HepG2 (cell line): ENCODE results near the gene RAD52. TPM values are rescaled to one million over a fixed set of nuclear protein-coding genes. Genes with fewer than 3 reads are reported as not detected.

Source experiments
- FOXP1 ChIP-seq, 2 experiments: fragments of 450-650 bp in 1 of 2; IDR thresholded peaks; 2 replicates each; pipeline ENCODE4 v1.6.1; 2017 to 2018; ENCODE audit warnings: antibody characterized with exemption in 1 of 2
- IRX3 ChIP-seq: sonication (generic); formaldehyde crosslinking; IDR thresholded peaks from 2 replicates; pipeline ENCODE4 v1.8.1; 2023; ENCODE audit warnings: mild to moderate bottlenecking, low read depth, missing genetic modification reagents, borderline replicate concordance
- KDM2A ChIP-seq: sonication (generic); formaldehyde crosslinking; IDR thresholded peaks from 2 replicates; pipeline ENCODE4 v1.4.0; 2020; ENCODE audit warnings: low read depth, missing genetic modification reagents, borderline replicate concordance
- KLF16 ChIP-seq, 2 experiments: sonication (generic) in 1 of 2; formaldehyde crosslinking in 1 of 2; IDR thresholded peaks; 2 replicates each; pipeline versions ENCODE4 v1.6.1 to v1.8.0; 2016 to 2023; ENCODE audit warnings: missing genetic modification reagents in 2 of 2, missing compliant biosample characterization in 1 of 2
- NAIF1 ChIP-seq: sonication (generic); formaldehyde crosslinking; IDR thresholded peaks from 2 replicates; pipeline ENCODE4 v1.5.0; 2020; ENCODE audit warnings: mild to moderate bottlenecking, missing genetic modification reagents, borderline replicate concordance
- NFYC ChIP-seq: IDR thresholded peaks from 2 replicates; pipeline ENCODE4 v1.6.1; 2016; ENCODE audit warnings: missing genetic modification reagents, missing compliant biosample characterization
- PHF21A ChIP-seq: sonication (generic); formaldehyde crosslinking; IDR thresholded peaks from 2 replicates; pipeline ENCODE4 v1.5.0; 2020; ENCODE audit warnings: mild to moderate bottlenecking, missing genetic modification reagents
- RBM22 ChIP-seq: fragments of 200-400 bp; formaldehyde crosslinking; optimal IDR thresholded peaks from 2 replicates; pipeline ENCODE3; 2017; ENCODE audit warnings: mild to moderate bottlenecking, low read length, moderate library complexity
- TCF12 ChIP-seq, 2 experiments: fragments of 450-650 bp in 1 of 2; sonication (generic) in 1 of 2; formaldehyde crosslinking in 1 of 2; IDR thresholded peaks; 2 replicates each; pipeline versions ENCODE4 v1.6.1 to v1.8.0; 2017 to 2022; ENCODE audit warnings: antibody characterized with exemption in 1 of 2, mild to moderate bottlenecking in 1 of 2, missing genetic modification reagents in 1 of 2, moderate library complexity in 1 of 2
- ZBTB20 ChIP-seq: sonication (generic); formaldehyde crosslinking; IDR thresholded peaks from 2 replicates; pipeline ENCODE4 v1.8.1; 2023; ENCODE audit warnings: missing genetic modification reagents, low read depth, mild to moderate bottlenecking, borderline replicate concordance
- ZBTB38 ChIP-seq: sonication (generic); formaldehyde crosslinking; IDR thresholded peaks from 2 replicates; pipeline ENCODE4 v1.5.1; 2020; ENCODE audit warnings: mild to moderate bottlenecking, missing genetic modification reagents
- ZBTB7B ChIP-seq: sonication (generic); formaldehyde crosslinking; IDR thresholded peaks from 2 replicates; pipeline ENCODE4 v1.4.0; 2020; ENCODE audit warnings: missing genetic modification reagents
- ZNF138 ChIP-seq: sonication (generic); formaldehyde crosslinking; IDR thresholded peaks from 2 replicates; pipeline ENCODE4 v1.5.0; 2020; ENCODE audit warnings: mild to moderate bottlenecking, low read depth, missing genetic modification reagents
- ZNF160 ChIP-seq: sonication (generic); formaldehyde crosslinking; IDR thresholded peaks from 2 replicates; pipeline ENCODE4 v1.8.0; 2022; ENCODE audit warnings: mild to moderate bottlenecking, inconsistent platforms, missing genetic modification reagents
- ZNF235 ChIP-seq: sonication (generic); formaldehyde crosslinking; IDR thresholded peaks from 2 replicates; pipeline ENCODE4 v1.8.1; 2023; ENCODE audit warnings: mild to moderate bottlenecking, missing genetic modification reagents, borderline replicate concordance
- ZNF263 ChIP-seq: sonication (generic); formaldehyde crosslinking; IDR thresholded peaks from 2 replicates; pipeline ENCODE4 v1.4.0; 2020; ENCODE audit warnings: missing genetic modification reagents
- ZNF296 ChIP-seq: sonication (generic); formaldehyde crosslinking; conservative IDR thresholded peaks from 2 replicates; pipeline ENCODE4 v1.5.0; 2020; ENCODE audit warnings: mild to moderate bottlenecking, missing genetic modification reagents
- ZNF333 ChIP-seq: sonication (generic); formaldehyde crosslinking; IDR thresholded peaks from 2 replicates; pipeline ENCODE4 v1.4.0; 2020; ENCODE audit warnings: mild to moderate bottlenecking, missing genetic modification reagents, borderline replicate concordance
- ZNF451 ChIP-seq: sonication (generic); formaldehyde crosslinking; IDR thresholded peaks from 2 replicates; pipeline ENCODE4 v1.5.0; 2020; ENCODE audit warnings: mild to moderate bottlenecking, missing genetic modification reagents
- ZNF484 ChIP-seq: sonication (generic); formaldehyde crosslinking; IDR thresholded peaks from 2 replicates; pipeline ENCODE4 v1.5.1; 2020; ENCODE audit warnings: mild to moderate bottlenecking, low read depth, missing genetic modification reagents, borderline replicate concordance
- ZNF546 ChIP-seq: sonication (generic); formaldehyde crosslinking; conservative IDR thresholded peaks from 2 replicates; pipeline ENCODE4 v1.8.1; 2023; ENCODE audit warnings: mild to moderate bottlenecking, missing genetic modification reagents
- ZNF564 ChIP-seq: sonication (generic); formaldehyde crosslinking; IDR thresholded peaks from 2 replicates; pipeline ENCODE4 v1.8.1; 2023; ENCODE audit warnings: mild to moderate bottlenecking, missing genetic modification reagents
- ZNF570 ChIP-seq: sonication (generic); formaldehyde crosslinking; IDR thresholded peaks from 2 replicates; pipeline ENCODE4 v1.4.0; 2020; ENCODE audit warnings: mild to moderate bottlenecking, missing genetic modification reagents, borderline replicate concordance
- ZNF83 ChIP-seq: sonication (generic); formaldehyde crosslinking; IDR thresholded peaks from 2 replicates; pipeline ENCODE4 v1.4.0; 2020; ENCODE audit warnings: missing genetic modification reagents, mild to moderate bottlenecking, borderline replicate concordance
- ZSCAN21 ChIP-seq: sonication (generic); formaldehyde crosslinking; IDR thresholded peaks from 2 replicates; pipeline ENCODE4 v1.8.0; 2022; ENCODE audit warnings: mild to moderate bottlenecking, missing genetic modification reagents, moderate library complexity, borderline replicate concordance
- ZSCAN22 ChIP-seq: sonication (generic); formaldehyde crosslinking; IDR thresholded peaks from 2 replicates; pipeline ENCODE4 v1.4.0; 2020; ENCODE audit warnings: mild to moderate bottlenecking, missing genetic modification reagents
- ZSCAN31 ChIP-seq: sonication (generic); formaldehyde crosslinking; IDR thresholded peaks from 2 replicates; pipeline ENCODE4 v1.5.0; 2020; ENCODE audit warnings: low read depth, mild to moderate bottlenecking, missing genetic modification reagents
- polyA plus RNA-seq, 8 experiments: library from polyadenylated mRNA; depleted of rRNA in 3 of 8; stranded (reverse) in 7 of 8; unstranded in 1 of 8; fragments of >200 nt; fragmentation: Illumina TruSeq in 4 of 8; extraction: Trizol in 4 of 8; gene quantifications; 2 replicates each; pipeline versions ENCODE4 v1.2.1 to v1.2.3, GENCODE V29; 2011 to 2016; ENCODE audit warnings: low read depth in 4 of 8, missing spikeins in 1 of 8, mixed read lengths in 1 of 8; ENCODE audit not compliant: insufficient read depth in 1 of 8
- total RNA-seq, 5 experiments: library from RNA; depleted of rRNA; stranded (reverse); fragments of >200 nt; fragmentation: Illumina TruSeq; extraction: Trizol; gene quantifications; 2 replicates each; pipeline ENCODE4 v1.2.3, GENCODE V29; 2016; ENCODE audit warnings: low read depth in 1 of 5
- TF ChIP-seq, protein P1 (sequence below): sonication (generic); formaldehyde crosslinking; IDR thresholded peaks from 2 replicates; pipeline ENCODE4 v1.5.0; 2020; ENCODE audit warnings: missing genetic modification reagents
- TF ChIP-seq, protein P2 (sequence below): IDR thresholded peaks from 2 replicates; pipeline ENCODE4 v1.6.1; 2016

Gene RAD52
- total and polyA plus RNA-seq, 2 of the 13 experiments (the other 11 are each of a cell fraction or from before 2014, with no cell fraction given) = 14.3 to 19.9 TPM

- TF ChIP-seq ZNF564 (CRISPR knock-in tag) (peak; percentile 76), ZNF83 (CRISPR knock-in tag) (peak; percentile 71; the same call in 1 of the 2 replicates), ZNF263 (CRISPR knock-in tag) (no peak; the same call in 1 of the 2 replicates), ZSCAN22 (CRISPR knock-in tag) (peak; percentile 35; the same call in 1 of the 2 replicates), PHF21A (CRISPR knock-in tag) (no peak; the same call in 1 of the 2 replicates), ZNF296 (CRISPR knock-in tag) (no peak), ZNF160 (CRISPR knock-in tag) (0 out of 2 replicates have a peak, but pooled peaks have one; percentile 51), ZSCAN31 (CRISPR knock-in tag) (peak; percentile 89; the same call in 1 of the 2 replicates), ZNF333 (CRISPR knock-in tag) (no peak; the same call in 1 of the 2 replicates), ZBTB7B (peak; percentile 81), NAIF1 (CRISPR knock-in tag) (no peak), IRX3 (CRISPR knock-in tag) (no peak), ZNF570 (CRISPR knock-in tag) (no peak), ZBTB20 (CRISPR knock-in tag) (peak; percentile 65; the same call in 1 of the 2 replicates), NFYC (CRISPR knock-in tag) (no peak), KLF16 (CRISPR knock-in tag; IDR thresholded peaks at IDR 0.05) (peak in 1 of 2 experiments; percentile 52; a peak in 1 of 4 replicates), RBM22 (no peak), ZSCAN21 (CRISPR knock-in tag) (peak; percentile 62; the same call in 1 of the 2 replicates), ZNF138 (no peak; the same call in 1 of the 2 replicates), TCF12 (IDR thresholded peaks at IDR 0.05) (no peak), TCF12 (CRISPR knock-in tag; IDR thresholded peaks at IDR 0.05) (peak; percentile 19; the same call in 1 of the 2 replicates), KDM2A (CRISPR knock-in tag) (peak; percentile 89), ZNF484 (no peak), FOXP1 (IDR thresholded peaks at IDR 0.05) (peak; percentile 19; the same call in 1 of the 2 replicates), FOXP1 (CRISPR knock-in tag; IDR thresholded peaks at IDR 0.05) (no peak), ZNF451 (CRISPR knock-in tag) (peak; percentile 72; the same call in 1 of the 2 replicates), ZNF235 (no peak), ZNF546 (CRISPR knock-in tag) (0 out of 2 replicates have a peak, but pooled peaks have one; percentile 93), ZBTB38 (CRISPR knock-in tag) (peak; percentile 68; the same call in 1 of the 2 replicates)
- TF ChIP-seq, protein P1, sequence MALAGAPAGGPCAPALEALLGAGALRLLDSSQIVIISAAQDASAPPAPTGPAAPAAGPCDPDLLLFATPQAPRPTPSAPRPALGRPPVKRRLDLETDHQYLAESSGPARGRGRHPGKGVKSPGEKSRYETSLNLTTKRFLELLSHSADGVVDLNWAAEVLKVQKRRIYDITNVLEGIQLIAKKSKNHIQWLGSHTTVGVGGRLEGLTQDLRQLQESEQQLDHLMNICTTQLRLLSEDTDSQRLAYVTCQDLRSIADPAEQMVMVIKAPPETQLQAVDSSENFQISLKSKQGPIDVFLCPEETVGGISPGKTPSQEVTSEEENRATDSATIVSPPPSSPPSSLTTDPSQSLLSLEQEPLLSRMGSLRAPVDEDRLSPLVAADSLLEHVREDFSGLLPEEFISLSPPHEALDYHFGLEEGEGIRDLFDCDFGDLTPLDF (CRISPR knock-in tag) = no peak
- TF ChIP-seq, protein P2, sequence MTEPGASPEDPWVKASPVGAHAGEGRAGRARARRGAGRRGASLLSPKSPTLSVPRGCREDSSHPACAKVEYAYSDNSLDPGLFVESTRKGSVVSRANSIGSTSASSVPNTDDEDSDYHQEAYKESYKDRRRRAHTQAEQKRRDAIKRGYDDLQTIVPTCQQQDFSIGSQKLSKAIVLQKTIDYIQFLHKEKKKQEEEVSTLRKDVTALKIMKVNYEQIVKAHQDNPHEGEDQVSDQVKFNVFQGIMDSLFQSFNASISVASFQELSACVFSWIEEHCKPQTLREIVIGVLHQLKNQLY (CRISPR knock-in tag) = no peak
Measured at GRCh38 chr12:990661-991349, 41.3 kb upstream of the RAD52 start, which contains the start of gene ERC1 (continued).
